GM21723 (cell line): Measurements from ENCODE around the gene JOSD2.
"Not testable (repeated sequence)": the region's sequence is repeated elsewhere in the genome, so short reads cannot be mapped to it uniquely, and the experiment has no call there.

Source experiments
- ATAC-seq: cut with Tn5 transposase; IDR thresholded peaks from one replicate; pipeline ENCODE4 v1.9.1; 2021; ENCODE audit warnings: mild to moderate bottlenecking, moderate library complexity; ENCODE audit not compliant: unreplicated experiment

Gene JOSD2

DNA sequence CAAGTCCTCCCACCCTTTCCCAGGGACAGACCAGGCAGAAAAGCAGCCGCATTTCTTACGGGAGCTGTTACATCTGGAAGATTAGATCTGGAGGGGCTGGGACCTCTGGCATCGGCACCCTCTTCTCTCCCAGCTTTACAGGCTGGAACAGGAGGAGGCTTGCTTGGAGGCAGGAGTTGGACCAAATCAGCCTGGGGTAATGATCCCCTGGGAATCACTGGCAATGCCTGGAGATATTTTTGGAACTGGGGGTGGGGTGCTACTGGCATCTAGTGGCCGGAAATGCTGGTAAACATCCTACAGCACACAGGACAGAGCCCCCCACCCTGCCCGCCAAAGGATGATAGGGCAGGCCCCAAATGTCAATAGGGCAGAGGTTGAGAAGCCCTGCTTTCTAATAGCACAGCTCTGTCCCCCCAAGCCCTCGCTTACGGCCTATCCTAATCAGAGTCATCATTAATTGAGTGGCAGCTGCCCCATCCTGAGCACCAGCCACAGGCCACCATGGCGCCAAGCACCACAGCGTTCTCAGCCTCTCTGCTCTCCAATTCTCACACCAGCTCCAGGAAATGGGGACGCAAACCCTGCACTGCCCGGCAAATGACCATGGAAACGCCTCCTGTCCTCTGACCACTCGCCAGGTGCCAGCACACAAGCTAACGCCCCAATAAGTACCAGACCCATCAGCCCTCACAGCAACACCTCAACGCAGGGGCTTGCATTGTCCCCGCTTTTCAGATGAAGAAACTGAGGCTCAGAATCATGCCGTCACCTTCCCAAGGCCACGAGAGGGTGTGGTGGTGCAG lies 36.6 kb upstream of the JOSD2 start:
- ATAC-seq: no peak

DNA sequence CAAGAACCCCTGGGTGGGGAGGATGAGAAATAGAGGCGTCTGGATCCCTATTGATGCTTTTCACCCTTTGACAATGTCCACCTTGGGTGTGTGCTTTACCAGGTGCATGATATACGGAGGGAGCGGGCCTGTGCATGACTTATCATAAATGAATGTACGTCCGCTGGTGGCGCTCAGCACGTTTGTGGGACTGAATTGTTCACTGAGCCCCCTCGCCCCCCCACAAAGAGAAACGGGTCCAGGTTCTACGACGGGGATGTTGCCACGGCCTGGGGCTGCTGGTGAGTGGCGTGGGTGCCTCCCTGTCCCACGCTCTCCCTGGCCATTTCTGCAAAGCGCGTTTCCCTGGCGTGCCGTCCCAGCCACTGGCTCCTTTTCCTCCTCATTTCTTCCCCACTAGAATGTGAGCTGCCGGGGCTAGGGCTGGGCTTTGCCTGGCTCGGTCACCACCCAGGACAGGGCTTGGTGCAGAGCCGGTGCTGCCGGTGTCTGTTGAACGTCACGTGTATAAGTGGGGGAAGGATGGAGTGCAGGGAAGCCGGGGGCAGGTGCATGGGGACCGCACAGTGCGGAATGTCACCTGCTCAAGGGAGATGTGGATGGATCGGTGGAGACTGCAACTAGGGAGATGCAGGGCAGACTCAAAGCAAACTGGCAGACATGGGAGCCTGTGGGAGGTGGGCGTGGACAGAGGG lies 35.7 kb upstream of the JOSD2 start:
- ATAC-seq: no peak

- no peak for ATAC-seq
These were observed 32.0 kb upstream of the JOSD2 start for GRCh38 chr19:50542943-50543342.

DNA sequence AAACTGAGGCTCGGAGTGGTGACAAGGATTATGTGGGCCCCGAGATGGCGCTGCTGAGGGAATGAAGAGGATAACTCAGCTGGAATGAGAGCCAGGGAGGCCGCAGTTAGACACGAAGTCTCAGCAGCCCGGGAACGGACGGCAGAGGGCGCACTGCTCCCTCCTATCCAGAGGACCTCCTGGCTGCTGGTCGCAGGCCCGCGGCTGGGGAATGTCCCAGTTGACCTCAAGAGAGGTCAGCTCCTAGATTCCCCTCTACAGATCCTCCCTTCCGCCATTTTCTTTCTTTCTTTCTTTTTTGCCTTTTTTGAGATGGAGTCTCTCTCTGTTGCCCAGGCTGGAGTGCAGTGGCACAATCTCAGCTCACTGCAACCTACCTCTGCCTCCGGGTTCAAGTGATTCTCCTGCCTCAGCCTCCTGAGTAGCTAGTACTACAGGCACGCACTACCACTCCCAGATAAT lies 26.8 kb upstream of the JOSD2 start:
- no peak for ATAC-seq

GRCh38 chr19:50537306-50537685 lies 26.3 kb upstream of the JOSD2 start:
- no peak for ATAC-seq

- ATAC-seq: no peak
These were observed 25.8 kb upstream of the JOSD2 start for GRCh38 chr19:50536662-50537305.

GRCh38 chr19:50535672-50536187 lies 24.7 kb upstream of the JOSD2 start:
- no peak for ATAC-seq

DNA sequence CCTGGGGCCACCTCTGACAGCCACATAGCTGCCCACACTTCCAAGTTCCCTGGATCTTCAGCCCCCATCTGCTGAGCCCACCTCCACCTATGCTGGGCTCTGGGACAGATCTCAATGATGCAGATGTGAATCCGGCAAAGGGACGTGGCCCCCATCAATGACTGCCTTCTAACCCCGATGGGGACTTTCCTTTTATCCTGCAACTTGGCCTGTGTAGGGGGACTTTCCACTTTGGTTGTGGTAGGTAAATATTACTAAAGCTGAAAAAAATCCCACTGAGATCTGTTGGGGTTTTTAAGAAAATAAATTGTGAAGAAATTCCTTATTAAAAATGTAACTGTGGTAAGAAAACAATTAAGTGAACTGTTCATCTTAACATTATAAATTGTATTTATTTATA lies 23.5 kb upstream of the JOSD2 start:
- ATAC-seq: no peak

- no peak for ATAC-seq
These were observed 22.0 kb upstream of the JOSD2 start for GRCh38 chr19:50532952-50533351.

GRCh38 chr19:50531171-50531612 lies 20.2 kb upstream of the JOSD2 start:
- no peak for ATAC-seq

- not testable (repeated sequence) for ATAC-seq
These were observed 17.1 kb upstream of the JOSD2 start for GRCh38 chr19:50528052-50528451.

- ATAC-seq: no peak
These were observed 11.9 kb upstream of the JOSD2 start for GRCh38 chr19:50522881-50523280.

DNA sequence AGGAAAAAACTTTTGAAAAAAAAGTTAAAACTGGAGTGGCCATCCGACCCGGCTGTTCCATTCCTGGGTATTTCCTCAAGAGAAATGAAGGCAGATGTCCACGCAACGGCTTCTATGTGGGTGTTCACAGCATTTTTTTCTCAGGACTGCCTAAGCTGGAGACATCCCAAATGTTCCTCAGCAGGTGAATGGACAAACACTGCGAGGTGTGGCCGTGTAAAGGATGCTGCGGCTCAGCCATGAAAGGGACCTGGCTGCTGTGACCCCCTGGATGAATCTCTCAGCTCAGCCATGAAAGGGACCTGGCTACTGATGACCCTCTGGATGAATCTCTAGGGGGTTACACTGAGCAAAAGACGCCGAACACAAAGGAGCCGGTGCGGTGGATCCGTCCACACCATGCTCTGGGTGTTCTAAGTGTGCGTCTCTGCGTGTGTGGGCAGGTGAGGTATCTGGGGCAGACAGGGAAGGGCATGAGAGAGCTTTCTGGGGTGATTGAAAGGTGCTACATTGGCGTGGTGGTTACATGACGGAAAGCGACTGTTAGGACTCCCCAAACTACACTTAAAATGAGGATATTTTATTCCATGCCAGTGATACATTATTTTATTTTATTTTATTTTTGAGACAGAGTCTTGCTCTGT lies 10.0 kb upstream of the JOSD2 start:
- no peak for ATAC-seq

DNA sequence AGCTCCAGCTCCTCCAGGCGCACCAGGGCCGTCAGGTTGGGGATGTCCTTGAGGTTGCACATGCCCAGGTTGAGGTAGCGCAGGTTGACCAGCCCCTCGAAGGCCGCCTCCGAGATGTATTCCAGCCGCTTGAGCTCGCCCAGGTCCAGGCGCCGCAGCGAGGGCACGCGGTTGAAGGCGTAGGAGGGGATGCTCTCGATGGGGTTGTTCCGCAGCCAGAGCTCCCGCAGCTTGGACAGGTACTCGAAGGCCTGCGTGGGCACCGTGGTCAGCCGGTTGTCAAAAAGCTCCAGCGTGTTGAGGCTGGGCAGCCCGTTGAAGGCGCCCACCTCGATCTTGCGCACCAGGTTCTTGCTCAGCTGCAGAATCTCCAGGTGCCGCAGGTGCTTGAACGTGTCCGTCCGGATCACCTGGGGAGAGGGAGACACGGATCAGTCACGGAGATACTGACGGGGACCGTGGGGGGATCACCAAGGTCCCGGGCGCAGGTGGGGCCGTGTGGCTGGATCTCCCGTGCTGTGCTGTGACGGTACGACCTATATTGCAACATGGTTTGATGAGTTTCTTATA lies 8.1 kb upstream of the JOSD2 start:
- no peak for ATAC-seq

- ATAC-seq: no peak
These were observed 7.4 kb upstream of the JOSD2 start for GRCh38 chr19:50518091-50519005.

DNA sequence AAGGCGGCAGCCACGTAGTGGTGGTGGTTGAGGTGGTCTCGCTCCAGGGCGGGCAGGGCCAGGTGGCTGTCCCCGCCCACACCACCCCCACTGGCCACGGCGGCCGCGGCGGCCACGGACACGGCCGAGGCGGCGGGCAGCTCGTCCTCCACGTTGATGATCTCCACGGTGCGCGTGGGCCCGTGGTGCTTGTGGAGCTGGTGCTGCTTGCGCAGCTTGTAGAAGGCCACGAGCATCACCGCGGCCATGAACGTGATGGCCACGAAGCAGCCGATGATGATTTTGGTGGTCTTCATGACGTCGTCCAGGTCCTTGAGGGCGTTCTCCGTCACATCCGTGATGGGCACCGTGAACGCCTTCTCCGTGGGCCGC lies 6.7 kb upstream of the JOSD2 start:
- ATAC-seq: no peak

- ATAC-seq: no peak
These were observed 6.1 kb upstream of the JOSD2 start for GRCh38 chr19:50516964-50517703.

DNA sequence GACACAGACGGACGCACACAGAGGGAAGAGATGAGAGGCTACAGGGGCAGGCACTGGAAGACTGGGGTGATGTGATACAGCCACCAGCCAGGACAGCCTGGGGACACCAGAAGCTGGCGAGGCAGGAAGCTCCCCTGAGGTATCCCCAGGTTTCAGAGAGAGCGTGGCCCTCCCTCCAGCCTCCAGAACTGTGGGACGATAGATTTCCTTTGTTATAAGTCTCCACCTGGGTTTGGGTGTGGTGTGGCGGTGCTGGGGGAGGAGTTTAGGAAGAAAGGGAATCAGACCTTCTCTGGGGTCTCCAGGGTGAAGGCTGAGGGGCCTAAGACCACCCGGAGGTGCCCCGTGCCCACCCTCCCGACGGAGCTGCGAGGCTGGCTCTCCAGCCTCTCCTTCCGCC lies 5.5 kb upstream of the JOSD2 start:
- ATAC-seq: no peak

DNA sequence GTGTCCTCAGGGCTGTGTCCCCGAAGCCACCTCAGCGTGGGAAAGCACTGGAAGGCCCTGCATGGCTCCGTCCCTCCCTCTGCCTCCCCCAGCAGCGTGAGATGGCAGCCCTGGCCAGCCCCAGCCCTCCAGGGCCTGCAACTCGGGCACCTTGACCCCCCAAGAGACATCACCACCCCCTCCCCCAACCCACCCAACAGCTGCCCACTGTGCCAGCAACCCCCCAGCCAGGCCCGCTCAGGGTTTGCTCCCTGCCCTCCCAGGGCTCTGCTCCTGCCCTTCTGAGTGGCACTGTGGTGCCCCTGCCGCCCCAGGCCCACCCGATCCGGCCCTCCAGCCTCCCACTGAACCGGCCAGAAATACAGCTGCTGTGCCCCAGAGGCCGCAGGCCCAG lies 4.2 kb upstream of the JOSD2 start:
- no peak for ATAC-seq
